ENCODE data around the gene STEAP2.
A peak's percentile ranks its signal among the peaks of the same experiment; 100 is the strongest.

Gene STEAP2

DNA sequence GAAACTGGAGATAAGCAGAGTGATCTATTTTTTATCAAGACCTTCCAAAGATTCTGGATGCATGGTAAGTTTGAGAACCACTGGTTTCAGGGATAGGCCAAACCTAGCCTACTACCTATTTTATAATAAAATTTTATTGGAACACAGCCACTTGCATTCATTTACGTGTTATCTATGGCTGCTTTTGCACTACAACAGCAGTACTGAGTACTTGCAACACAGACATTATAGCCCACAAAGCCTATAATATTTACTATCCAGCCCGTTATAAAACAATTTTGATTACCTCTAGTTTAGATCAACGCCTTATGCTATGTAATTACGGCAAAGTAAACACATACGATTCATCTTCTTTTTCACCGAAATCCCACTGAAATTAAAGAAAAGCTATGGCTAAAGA, 38.9 kb upstream of the STEAP2 start:
- DNase-seq (ENCODE audit: extremely low read depth, low read depth) = no peak
- H3K4me3 ChIP-seq (replicated peaks; ENCODE audit: low read depth, low read length) = no peak overlapping the region
- TF ChIP-seq, protein P1, sequence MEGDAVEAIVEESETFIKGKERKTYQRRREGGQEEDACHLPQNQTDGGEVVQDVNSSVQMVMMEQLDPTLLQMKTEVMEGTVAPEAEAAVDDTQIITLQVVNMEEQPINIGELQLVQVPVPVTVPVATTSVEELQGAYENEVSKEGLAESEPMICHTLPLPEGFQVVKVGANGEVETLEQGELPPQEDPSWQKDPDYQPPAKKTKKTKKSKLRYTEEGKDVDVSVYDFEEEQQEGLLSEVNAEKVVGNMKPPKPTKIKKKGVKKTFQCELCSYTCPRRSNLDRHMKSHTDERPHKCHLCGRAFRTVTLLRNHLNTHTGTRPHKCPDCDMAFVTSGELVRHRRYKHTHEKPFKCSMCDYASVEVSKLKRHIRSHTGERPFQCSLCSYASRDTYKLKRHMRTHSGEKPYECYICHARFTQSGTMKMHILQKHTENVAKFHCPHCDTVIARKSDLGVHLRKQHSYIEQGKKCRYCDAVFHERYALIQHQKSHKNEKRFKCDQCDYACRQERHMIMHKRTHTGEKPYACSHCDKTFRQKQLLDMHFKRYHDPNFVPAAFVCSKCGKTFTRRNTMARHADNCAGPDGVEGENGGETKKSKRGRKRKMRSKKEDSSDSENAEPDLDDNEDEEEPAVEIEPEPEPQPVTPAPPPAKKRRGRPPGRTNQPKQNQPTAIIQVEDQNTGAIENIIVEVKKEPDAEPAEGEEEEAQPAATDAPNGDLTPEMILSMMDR (IDR thresholded peaks at IDR 0.05; ENCODE audit: low read depth, low read length, missing control alignments) = no peak

DNA sequence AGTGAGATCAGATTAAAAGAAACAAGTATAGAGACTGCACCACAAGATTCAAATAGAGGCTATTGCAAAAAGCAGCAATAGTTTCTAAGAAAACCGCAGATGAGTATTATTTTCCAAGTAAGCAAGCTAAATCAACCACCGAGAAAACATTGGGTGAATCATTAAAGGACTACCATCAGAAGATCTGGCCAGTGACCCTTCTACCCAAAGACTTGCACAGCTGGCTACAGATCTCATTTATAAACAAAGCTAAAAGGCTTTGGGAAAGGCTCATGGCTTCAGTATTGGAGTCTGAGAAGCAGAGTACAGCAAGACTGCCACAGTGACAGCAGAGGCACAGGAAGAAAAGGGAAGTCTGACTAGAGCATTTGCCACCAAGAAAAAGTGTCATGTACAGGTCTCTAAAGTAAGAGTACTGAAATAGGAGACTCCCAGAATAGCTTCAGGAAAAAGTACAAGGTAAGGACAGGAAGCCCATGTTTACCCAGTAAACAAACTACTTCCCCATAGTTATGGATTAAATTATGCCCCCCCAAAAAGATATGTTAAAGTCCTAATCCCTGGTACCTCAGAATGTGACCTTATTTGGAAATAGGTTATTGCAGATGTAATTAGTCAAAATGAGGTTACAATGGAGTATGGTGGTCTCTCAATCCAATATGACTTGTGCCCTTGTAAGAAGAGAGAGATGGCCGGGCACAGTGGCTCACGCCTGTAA, 38.3 kb upstream of the STEAP2 start:
- DNase-seq (ENCODE audit: extremely low read depth, low read depth) = no peak
- H3K4me3 ChIP-seq (replicated peaks; ENCODE audit: low read depth, low read length) = no peak overlapping the region
- TF ChIP-seq, protein P1 (IDR thresholded peaks at IDR 0.05; ENCODE audit: low read depth, low read length, missing control alignments) = no peak

DNA sequence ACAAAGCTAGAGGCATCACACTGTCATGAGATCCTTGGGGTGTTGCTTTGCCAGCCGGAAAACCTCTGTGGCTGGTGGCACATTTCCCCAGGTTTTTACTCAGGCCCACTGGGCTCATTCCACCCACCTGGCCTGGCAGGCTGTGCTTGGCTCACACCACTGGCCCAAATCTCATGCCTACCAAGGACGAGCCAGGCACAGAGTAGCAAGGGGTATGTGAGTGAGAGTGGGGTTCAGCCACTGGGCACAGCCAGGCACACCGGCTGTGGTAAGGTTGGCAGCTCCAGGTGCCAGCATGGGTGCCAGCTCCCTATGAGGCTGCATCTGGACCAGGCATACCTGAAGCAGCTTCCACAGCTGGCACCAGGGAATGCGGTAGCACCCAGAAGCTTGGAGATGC, 35.9 kb upstream of the STEAP2 start:
- TF ChIP-seq, protein P1 (IDR thresholded peaks at IDR 0.05; ENCODE audit: low read depth, low read length, missing control alignments) = no peak
- H3K4me3 ChIP-seq (replicated peaks; ENCODE audit: low read depth, low read length) = no peak overlapping the region
- DNase-seq (ENCODE audit: extremely low read depth, low read depth) = no peak

DNA sequence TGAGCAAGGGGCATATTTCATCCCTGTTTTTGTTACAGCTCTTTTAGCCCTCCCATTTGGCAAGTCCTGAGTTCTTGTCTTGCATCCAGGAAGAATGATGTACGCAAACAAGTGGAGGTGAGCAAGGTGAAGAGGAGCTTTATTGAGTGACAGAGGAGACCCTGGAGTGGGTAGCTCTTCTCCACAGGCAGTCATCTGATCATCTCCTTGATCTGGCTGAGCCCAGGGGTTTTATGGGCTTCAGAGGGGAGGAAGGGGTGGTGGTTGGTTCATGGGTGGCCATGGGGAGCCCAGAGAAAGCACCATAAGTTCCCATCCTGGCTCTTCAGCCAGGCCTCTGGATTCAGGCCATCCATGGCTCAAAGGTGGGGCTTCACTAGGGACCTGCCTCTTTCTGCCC, 35.3 kb upstream of the STEAP2 start:
- DNase-seq (ENCODE audit: extremely low read depth, low read depth) = no peak
- no peak overlapping the region for H3K4me3 ChIP-seq (replicated peaks; ENCODE audit: low read depth, low read length)
- TF ChIP-seq, protein P1 (IDR thresholded peaks at IDR 0.05; ENCODE audit: low read depth, low read length, missing control alignments) = no peak

DNA sequence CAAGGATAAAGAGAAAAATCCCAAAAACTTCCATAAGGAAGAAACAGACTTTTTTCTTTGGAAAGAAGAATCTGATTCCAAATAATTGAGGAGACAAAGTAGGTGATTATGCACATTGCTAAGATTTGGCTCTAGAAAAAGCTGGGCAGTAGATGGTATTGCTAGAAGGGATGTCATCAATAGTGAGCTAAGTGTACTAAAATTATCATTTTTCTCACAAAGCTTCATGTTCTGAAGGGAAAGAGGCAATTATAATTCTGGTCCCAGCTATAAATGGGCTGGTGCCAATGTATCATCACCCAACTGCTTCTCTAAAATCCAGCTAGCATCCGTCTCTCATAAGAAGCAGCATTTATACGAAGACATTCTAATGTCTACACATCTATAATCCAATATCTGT, 33.4 kb upstream of the STEAP2 start:
- TF ChIP-seq, protein P1 (IDR thresholded peaks at IDR 0.05; ENCODE audit: low read depth, low read length, missing control alignments) = no peak
- no peak overlapping the region for H3K4me3 ChIP-seq (replicated peaks; ENCODE audit: low read depth, low read length)

DNA sequence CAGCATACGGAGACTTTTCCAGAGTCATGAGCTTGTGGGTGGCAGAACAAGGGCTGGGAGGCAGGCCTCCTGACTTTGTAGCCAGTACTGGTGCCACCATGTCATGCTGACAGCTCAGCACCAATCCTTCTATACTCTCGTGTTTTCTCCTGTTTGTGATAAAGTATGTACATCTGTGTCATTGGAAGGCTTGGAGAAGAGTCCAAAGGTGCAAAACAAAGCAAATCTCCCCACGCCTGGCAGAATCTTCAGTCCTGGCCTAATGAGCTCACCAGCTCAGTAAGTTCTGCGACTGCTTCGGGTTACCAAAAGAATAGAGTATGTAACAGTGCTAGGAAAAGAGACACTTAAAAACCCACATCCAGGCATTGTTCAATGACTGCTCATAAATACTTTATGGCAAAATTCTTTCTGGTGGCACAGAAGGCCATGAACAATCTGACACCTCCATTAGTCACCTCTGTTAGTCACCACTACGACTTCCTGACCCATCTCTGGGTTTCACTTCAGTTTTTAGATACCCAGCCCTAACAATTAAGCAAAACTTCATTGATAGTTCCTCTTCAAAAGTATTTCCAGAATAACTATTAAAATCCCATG, 32.8 kb upstream of the STEAP2 start:
- H3K4me3 ChIP-seq (replicated peaks; ENCODE audit: low read depth, low read length) = no peak overlapping the region
- TF ChIP-seq, protein P1 (IDR thresholded peaks at IDR 0.05; ENCODE audit: low read depth, low read length, missing control alignments) = no peak
- DNase-seq (ENCODE audit: extremely low read depth, low read depth) = peak; percentile 43

More for the DNA sequence above, 33.4 kb upstream of the STEAP2 start:
- no peak for DNase-seq (ENCODE audit: extremely low read depth, low read depth)
